HG03066 (cell line): ENCODE data around the gene PCGF1.
"Not testable (repeated sequence)": the region's sequence is repeated elsewhere in the genome, so short reads cannot be mapped to it uniquely, and the experiment has no call there.

Source experiments
- ATAC-seq: cut with Tn5 transposase; IDR thresholded peaks from one replicate; pipeline ENCODE4 v1.9.1; 2021; ENCODE audit warnings: low read depth; ENCODE audit not compliant: unreplicated experiment

Gene PCGF1

DNA sequence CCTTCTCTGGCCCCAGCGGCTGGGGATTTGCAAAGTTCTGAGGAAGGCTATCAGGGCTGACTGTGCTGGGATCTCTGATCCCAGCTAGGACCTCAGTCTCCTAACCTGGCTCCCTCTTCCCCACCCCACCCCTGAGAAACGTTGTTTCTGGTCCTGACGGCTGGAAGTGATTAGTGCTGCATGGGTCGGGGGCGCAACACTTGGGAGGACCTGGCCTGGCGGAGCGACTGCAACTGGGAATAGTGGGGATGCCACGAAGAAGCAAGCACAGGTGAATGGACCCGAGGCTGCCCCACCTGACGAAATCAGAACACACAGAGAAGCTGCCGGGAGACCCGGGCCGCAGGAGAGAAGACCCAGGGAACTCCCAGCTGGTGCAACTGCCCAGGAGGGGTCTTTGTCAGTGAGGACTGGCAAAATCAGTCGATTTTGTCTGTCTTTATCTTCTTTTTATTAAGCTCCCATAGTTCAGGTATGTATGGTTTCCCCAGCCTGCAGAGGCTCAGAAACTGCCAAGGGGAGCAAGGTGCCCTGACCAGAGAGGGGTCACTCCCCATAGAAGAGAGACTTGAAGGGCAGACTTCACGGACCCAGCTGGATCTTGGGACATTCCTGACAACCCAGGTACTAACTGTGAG, 7.4 kb downstream of the PCGF1 start:
- no peak for ATAC-seq

DNA sequence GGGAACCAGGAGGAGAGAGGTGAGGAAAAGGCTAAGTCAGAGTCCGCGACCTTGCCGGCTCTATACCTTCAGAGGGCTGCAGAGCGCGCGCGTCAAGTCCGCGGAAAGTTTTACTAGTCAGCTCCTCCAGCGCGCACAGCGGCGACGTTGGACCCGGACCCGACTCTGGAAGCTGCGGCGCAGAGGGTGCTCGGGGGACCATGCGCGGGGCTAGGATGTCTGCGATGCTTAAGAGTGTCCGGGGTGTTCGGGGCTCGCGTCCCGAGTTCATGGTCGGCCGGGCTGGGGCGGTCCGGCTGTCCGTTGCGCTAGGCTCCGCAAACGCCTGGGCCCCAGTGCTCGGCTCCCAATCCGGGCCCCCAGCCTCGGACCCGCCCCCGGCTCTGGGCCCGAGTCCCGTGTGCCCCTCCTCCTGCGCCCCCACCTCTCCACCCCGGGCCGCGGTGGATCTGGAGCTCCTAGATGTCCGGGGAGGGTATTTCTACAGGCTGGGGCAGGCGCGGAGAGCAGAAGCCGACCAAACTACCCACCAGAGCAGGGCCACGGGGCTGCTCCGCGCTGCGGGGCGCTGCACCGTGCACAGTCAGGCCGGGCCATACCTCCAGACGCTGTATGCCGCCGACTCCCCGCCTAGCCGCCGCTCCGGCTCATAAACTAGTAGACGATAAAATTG, 8.1 kb downstream of the PCGF1 start, which contains the start of gene LBX2:
LBX2 (minus strand) TSS at position 337 of the 673 bp plus-strand sequence; CDS start at position 271, 66 bp downstream.
- ATAC-seq, result no peak

DNA sequence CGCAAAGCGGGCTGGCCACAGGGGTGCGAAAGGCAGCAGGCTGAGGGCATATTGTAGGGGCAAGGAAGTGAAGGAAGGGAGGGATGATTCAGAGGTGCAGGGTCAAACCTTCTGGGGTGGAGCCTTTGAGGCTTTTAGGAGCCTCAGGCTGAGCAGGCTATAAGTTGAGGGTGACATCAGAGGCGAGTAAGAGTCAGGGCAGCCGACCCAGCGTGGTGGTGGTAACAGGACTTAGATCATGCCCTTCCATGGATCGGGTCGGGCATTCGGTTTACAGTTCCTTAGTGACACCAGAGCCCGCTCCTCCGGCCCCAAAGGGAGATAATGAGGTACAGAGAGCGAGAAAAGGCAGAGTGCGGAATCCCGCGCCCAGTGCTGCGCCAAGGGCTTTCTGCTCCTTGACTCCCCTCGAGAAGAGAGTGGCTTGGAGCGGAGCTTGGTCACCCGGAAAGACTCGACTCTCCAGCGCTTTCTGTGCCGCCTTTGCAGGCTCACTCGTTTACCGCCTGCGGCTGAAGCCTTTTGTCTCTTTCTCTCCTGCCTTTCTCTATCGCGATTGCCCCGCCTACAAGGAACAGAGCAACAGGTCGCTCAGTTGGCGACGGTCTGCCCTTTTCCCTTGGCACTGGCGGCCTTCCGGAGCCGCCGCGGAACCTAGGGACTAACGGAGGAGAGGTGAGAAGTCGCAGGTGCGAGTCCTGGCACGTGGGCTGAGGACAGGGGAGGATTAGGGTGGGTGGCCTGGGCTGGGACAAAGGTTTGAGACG, 8.8 kb downstream of the PCGF1 start:
- ATAC-seq, result no peak

DNA sequence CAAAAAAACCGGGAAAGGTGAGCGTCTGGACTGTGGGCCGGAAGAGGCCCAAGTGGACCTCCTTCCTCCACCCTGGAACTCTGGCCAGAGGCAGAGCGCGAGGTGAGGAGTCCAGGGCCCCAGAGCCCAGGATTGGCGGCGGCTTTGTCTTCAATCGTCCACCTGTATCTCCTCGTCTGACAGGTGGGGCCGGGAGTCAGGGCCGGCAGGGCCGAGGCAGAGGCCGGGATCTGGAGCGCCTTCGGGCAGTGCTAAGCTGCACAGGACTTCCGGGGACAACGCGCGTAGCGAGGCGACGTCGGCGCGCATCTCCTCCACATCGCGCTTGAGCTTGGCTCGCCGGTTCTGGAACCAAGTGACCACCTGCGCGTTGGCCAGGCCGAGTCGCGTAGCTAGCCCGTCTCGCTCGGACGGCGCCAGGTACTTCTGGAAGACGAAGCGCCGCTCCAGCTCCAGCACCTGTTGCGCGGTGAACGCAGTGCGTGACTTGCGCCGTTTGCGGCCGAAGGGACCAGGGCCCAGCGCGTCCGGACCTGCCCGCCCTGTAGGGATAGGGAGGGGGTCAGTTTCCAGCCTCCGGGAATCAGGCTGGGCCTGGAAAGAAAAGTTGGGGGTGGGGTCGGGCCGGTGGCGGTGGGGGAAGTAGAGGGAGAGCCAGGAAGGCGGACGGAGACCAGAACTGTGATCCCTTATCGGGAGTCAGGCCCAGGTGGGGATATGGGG, 9.6 kb downstream of the PCGF1 start:
- ATAC-seq, result no peak

DNA sequence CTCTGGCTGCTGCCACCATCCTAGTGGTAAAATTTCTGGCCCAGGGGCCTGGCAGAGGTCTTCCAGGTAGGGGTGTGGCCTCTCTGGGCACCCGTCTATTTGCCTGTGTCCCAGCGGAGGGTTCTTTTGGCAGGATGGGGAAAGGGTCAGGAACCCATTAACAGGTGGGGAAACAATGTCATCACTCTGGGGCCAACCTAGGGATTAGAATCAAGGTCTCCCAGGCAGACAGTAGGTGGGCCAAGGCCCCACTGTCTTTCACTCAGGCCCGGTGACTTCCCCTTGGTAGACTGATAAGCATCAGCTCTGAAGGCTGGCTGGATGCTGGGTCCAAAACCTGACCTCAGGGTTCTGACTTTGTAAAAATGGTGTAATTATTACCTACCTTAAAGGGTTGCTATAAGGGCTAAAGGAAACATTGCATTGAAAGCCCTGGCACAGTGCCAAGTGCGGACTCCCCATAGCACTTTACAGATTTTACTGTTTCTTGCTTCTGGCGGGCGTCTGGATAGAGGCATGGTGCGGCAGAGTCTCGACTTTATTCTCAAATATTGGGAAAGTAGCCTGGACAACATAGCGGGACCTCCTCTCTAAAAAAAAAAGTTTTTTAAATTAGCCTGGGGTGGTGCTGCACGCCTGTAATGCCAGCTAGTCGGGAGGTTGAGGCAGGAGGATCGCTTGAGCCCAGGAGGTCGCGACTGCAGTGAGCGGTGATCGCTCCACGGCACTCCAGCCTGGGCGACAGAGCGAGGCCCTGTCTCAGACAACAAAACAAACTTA, 10.3 kb downstream of the PCGF1 start:
- no peak for ATAC-seq

DNA sequence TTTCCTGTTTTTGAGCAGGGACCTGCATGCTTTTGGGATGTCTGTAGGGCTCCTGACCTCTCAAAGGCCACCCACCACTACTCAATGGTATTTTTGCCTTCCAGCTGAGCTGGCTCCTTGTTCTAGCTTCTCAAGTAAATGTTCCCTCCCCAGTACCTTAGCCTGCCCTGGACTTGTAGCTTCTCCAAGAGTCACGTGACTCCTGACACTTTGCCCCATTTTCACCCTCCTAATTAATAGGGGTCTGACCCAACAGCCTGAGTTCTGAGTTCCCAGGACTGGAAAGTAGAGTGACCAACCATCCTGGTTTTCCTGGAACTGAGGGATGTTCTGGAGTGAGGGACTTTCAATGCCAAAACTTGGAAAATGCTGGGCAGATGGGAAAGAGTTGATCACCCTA, 12.1 kb downstream of the PCGF1 start:
- no peak for ATAC-seq

DNA sequence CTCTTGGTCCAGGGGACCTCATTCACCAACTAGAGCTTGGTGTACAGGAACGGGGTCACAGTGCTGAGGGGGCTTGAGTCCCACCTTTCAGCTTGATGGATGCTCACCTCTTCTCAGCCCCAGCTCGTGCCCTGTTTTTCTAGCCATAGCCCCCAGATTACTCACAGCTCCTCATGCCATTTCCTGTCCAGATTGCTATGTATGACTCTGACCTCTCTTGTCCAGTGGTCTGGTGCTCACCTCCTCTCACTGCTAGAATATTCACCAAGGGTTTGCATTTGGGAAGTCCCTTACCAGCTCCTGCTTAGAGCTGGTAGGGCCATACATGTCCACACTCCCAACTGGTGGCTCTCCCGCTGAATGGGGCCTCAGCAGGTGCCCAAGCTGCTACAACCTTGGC, 13.9 kb downstream of the PCGF1 start:
- ATAC-seq, result no peak

DNA sequence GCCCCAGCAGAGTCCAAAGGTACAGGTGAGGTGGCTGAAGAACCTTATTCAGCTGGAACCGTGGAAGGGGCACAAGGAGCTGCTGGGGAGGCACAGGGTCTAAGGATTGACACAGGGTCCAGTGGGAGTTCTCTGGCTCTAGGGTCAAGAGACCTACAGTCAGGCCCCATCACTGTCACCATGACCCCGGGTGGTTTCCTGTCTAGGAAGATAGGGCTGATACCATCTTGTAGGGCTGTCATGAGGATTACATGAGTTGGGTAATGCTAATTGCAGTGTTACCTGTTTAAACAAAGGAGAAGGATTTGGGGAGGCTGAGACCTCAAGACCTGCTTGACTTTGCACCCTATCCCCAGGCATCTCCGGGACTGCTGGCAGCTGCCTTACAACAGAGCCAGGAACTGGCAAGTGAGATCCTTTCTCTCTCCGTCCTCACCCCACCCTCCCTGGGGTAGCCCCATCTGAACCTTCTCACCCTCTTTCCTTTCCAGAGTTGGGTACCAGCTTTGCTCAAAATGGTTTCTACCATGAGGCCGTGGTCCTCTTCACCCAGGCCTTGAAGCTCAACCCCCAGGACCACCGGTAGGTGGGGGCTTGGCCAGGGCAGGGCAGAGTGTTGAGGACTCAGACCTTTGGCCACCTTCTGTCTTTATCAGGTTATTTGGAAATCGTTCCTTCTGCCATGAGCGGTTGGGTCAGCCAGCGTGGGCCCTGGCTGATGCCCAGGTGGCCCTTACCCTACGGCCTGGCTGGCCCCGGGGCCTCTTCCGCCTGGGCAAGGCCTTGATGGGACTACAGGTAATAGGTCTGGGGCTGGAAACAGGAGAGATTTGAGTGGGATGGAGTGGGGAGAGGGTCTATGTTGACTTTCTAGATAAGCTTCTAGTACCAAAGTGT, 15.6 kb downstream of the PCGF1 start:
- ATAC-seq, result no peak

DNA sequence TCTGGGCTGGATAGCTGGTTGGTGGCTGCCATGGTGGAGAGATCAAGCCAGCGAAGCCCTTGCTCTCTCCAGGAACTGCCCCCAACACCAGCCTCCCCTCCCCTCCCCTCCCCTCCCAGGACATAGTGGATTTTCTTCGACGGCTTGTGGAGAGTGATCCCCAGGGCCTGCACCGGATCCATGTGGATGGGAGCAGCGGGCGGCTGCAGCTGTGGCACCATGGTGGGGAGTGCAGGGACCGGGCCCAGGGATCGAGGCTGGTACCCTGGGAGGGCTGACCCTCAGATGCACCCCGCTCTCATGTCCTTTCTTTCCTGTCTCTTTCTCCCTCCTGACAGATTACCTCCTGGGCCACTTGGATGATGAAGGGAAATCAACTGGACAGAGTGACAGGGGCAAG, 17.6 kb downstream of the PCGF1 start:
- ATAC-seq, result no peak

DNA sequence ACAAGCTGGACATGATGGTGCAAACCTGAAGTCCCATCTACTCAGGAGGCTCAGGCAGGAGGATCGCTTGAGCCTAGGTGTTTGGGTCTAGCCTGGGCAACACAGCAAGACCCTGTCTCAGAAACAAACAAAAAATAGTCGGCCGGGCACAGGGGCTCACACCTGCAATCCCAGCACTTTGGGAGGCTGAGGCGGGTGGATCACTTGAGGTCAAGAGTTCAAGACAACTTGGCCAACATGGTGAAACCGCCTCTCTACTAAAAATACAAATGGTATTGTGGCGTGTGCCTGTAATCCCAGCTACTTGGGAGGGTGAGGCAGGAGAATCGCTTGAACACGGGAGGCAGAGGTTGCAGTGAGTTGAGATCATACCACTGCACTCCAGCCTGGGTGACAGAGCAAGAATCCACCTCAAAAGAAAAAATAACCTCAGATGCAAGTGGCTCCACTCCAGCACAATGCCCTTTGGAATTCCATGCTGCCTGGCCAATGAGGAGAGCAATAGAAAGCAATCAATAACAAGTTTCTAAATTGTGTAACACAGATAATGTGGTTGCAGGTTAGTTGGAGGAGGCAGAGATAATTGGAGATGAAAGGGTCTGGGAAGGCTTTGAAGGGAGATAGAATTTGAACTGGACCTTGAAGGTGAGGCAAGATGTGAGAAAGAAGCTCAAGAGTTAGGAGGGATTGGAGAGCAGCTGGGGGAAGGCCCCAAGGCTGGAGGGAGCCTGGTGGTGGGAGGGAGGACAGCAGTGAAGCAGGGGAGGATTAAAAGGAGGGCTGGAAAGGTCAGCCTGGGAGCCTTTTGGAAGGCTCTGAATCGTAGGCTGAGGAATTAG, 18.6 kb downstream of the PCGF1 start:
- ATAC-seq, result no peak

DNA sequence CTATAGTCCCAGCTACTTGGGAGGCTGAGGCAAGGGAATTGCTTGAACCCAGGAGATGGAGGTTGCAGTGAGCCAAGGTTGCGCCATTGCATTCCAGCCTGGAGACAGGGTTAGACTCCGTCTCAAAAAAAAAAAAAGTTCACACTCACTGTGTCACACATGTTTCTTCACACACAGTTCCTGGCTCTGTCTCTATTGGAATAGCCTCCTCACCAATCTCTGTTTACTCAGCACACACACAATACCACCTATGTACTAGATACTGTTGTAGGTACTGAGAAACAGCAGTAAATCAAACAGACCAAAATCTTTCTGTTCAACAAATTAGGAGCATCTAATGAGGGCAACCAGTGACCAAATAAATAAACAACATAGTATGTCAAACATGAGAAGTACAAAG, 21.4 kb downstream of the PCGF1 start:
- no peak for ATAC-seq

DNA sequence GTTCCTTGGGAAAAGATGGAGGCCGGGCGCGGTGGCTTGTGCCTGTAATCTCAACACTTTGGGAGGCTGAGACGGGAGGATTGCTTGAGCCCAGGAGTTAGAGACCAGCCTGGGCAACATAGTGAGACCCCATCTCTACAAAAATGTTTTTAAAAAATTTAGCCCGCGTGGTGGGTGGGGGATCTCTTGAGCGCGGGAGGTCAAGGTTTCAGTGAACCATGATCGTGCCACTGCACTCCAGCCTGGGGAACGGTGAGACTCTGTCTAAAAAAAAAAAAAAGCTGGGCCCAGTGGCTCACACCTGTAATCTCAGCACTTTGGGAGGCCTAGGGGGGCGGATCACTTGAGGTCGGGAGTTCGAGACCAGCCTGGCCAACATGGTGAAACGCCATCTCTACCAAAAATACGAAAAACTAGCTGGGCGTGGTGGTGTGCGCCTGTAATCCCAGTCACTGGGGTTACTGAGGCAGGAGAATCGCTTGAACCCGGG, 23.8 kb downstream of the PCGF1 start:
- not testable (repeated sequence) for ATAC-seq

DNA sequence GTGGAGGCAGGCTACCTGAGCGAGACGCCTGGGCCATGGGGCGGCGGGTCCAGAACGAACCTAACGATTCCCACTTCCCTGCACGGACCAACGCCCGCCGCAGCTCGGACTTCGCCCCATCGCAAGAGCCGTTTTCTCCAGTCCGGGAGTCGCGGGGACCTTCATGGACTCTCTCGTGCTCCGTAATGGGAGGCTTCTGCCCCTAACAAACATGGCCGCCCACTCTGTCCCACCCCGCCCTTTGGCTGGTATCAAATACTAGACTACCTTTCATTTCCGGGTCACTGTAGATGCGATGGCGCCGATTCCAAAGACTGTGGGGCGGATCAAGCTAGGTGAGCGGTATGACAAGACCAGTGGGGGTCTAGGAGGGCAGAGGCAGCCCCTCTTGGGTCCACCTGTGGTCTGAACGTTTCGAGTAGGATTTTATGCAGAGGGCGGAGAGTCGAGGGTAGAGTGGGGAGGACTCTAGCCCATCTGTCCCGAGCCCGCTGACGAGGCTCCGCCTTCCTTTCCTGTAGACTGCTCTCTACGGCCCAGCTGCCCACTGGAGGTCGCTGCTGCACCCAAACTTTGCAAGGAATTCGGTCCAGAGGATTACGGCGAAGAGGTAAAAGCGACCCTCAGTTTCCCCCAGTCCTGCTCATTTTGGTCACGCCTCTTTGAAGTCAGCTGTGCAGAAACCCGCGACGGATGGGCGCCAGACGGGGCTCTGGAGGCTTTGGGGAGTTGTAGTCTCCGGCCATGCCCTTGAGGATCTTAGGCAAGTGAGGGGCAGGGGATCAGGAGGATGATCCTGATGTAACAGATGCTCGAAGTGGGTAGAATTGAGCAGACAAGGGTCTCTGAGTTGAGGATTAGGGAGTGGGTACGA, 24.5 kb downstream of the PCGF1 start, which contains the start of the genes CCDC142 and TTC31:
CCDC142 (minus strand) TSS at position 198 of the 874 bp plus-strand sequence; CDS start at position 37, 161 bp downstream.
TTC31 (plus strand) TSS at position 281 of the 874 bp plus-strand sequence; CDS start at position 296, 15 bp downstream.
- peak; percentile 89 for ATAC-seq

DNA sequence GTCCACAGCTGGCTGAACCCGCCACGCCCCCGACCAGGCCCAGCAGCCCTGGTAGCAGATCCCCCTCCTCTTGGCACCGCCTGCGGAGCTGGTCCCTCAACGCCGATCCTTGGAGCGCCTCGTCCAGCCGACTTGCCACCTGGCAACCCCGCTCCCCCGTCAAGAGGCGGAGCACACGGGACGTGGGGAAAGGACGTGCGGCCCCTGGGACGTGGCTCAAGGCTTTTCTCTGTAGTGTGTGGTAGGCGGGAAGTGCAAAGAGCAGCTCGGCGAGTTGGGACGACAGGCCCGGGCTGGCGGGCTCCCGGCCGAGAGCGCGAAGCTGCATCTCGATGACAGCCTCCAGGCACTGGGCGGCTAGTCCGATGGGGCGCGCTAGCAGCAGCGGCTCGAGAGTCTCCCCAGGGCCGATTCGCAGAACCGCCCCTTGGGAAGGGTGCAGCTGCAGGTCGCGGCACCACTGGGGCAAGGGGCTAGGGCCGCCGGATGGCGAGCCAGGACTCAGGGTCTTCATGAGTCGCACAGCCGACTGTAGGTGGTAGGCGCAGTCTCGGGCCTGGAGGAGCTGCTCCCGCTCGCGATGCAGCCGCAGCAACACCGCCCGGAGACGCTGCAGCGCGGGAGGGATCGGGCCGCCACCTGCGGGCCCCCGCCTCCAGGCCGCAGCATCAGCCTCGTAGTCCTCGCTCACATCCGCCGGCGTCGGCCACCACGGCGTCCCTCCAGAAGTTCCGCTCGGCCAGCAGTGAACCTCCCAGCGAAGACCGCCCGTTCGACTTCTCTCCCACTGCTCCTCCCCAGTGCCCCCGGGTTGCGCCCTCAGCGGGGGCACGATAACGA, 25.3 kb downstream of the PCGF1 start:
- ATAC-seq, result peak; percentile 50

DNA sequence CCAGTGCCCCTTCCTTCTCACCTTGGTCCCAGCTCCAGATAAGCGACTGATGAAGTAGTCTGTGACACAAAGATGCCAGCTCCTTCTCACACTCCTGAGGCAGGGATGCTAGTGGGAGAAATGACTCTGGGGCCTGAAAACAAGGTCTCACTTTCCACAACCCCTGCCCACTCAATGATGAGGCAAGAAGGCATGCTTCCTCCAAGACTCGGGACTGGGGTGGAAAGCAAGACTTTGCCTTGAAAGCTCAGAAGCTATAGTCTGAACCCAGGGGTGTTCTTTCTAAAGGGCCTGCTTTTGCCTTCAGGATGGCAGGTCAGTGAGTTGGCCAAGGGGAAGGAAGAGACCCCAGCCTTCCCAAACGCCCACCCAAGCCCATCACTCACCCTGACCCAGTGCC, 26.1 kb downstream of the PCGF1 start:
- no peak for ATAC-seq

DNA sequence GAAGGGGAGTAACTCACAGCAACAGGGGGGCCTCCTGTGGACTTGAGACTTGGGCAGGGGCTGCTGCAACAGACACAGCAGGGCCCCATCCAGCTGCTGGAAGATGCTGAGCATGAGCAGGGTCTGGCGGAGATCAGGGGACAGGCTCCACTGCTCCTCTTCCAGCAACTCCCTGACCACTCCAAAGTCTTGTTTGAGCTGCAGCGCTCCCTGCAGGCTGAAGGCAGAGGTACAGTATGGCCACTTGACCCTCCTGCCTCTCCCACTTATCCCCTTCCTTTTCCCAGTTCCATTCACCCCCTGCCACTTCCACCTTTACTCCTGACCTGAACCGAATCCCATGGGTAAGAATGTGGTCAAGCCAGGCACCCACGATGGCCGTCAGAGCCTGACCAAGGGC, 32.6 kb downstream of the PCGF1 start:
- no peak for ATAC-seq
